GM21528 (cell line): ENCODE results near the gene ANKRD16.

Experiments used
- ATAC-seq: cut with Tn5 transposase; IDR thresholded peaks from one replicate; pipeline ENCODE4 v1.9.1; 2021; ENCODE audit warnings: mild to moderate bottlenecking, moderate library complexity; ENCODE audit not compliant: unreplicated experiment, low FRiP score

The ANKRD16 gene

GRCh38 chr10:5812283-5813090 is 77.2 kb downstream of the ANKRD16 start:
- ATAC-seq = peak; percentile 26
